ENCODE results near the gene TMBIM1. TPM values are rescaled to one million over a fixed set of nuclear protein-coding genes. Genes with fewer than 3 reads are reported as not detected.

TMBIM1 gene
- total RNA-seq, 1 donor from 2014 or later = 516 TPM

Small RNA genes lying within 50 kb of the gene (microRNA-seq; reads per million reads assigned to microRNA genes)
- gene MIR6513 (ENCODE audit: borderline number of aligned reads) (5.8 reads per million), gene MIR6810 (ENCODE audit: borderline number of aligned reads) (not detected)

Other genes starting within 250 kb of the TMBIM1 start
- 0.42 TPM for gene RUFY4, start 223.2 kb downstream of the TMBIM1 start, total RNA-seq
- gene CXCR2, start 166.5 kb downstream of the TMBIM1 start, total RNA-seq = 9.9 TPM
- 7.2 TPM for gene CXCR1, start 125.5 kb downstream of the TMBIM1 start, total RNA-seq
- 323 TPM for gene ARPC2, start 75.3 kb downstream of the TMBIM1 start, total RNA-seq
- 34.8 TPM for gene GPBAR1, start 31.5 kb downstream of the TMBIM1 start, total RNA-seq
- gene AAMP, start 22.4 kb downstream of the TMBIM1 start, total RNA-seq = 89.7 TPM
- gene PNKD, start 22.0 kb downstream of the TMBIM1 start, total RNA-seq = 51.5 TPM
- gene CATIP, start 64.4 kb upstream of the TMBIM1 start, total RNA-seq = not detected
- 122 TPM for gene SLC11A1, start 89.8 kb upstream of the TMBIM1 start, total RNA-seq
- 123 TPM for gene CTDSP1, start 107.4 kb upstream of the TMBIM1 start, total RNA-seq
- 0.55 TPM for gene VIL1, start 126.6 kb upstream of the TMBIM1 start, total RNA-seq

Data from mesenteric fat pad (tissue), 1 donor.